GM19193 (cell line): ENCODE results near the gene CAMK2D.
A peak's percentile ranks its signal among the peaks of the same experiment; 100 is the strongest.

ENCODE experiments used
- POLR2A ChIP-seq: IDR thresholded peaks from 4 replicates; pipeline ENCODE4 v1.6.1; 2011; ENCODE audit not compliant: insufficient read depth, insufficient read length; ENCODE audit errors: extremely low read depth

The CAMK2D gene

DNA sequence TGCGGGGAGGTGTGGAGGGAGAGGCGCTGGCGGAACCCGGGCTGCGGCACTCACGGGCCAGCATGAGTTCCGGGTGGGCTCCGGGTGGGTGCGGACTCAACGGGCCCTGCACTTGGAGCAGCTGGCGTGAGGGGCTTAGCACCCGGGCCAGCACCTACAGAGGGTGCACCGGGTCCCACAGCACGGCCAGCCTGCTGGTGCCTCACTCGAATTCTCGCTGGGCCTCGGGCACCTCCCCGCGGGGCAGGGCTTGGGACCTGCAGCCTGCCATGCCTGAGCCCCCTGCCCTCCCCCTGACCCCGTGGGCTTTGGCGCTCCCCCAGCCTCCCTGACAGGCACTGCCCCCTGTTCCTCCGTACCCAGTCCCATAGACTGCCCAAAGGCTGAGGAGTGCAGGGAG is 10.8 kb upstream of the CAMK2D start:
- no peak for TF ChIP-seq POLR2A

- TF ChIP-seq POLR2A = no peak
Observed at GRCh38 chr4:113769744-113770143, 8.2 kb upstream of the CAMK2D start.

GRCh38 chr4:113768952-113769351 is 7.4 kb upstream of the CAMK2D start:
- TF ChIP-seq POLR2A = no peak

DNA sequence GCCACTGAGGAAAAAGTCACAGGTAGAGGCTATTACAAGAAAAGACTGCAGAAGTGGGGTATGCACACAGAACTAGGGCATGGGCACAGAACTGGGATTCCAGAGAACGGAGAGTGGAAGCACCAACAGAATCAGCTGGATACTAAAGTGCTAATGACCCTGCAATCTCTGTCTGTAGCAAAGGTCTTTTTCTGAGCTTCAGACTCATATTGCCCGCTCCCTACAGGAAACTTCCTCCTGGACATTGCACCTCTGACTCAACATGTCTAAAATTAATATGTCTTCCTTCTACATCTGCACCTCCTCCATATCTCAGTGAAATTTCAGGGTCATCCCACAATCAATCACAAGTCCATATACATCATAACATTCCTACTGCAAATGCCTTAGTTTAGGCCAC is 5.3 kb upstream of the CAMK2D start:
- TF ChIP-seq POLR2A = no peak

DNA sequence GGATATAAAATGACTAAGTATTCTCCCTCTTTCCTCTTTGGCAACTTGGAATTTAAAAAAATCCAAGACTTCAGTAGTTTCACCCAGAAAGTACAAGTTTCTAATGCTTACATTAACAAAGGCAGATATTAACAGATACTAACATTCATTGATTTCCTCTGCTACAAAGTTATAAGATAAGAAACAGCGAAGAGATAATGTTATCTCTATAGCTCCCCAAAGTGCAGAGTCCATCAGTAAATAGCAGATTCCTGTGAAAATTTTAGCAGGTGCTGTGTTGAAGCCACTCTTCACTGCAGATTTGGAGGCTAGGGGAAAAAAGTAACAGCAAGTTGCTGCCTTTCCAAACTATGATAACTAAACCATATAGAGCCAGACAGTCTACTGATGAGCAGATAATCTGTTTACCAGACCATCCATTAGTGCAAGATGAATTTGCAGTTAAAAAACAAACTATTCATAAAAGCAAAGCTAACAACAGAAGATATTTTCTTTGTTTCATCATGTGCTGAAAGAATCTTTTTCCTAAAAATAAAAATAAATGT is 3.3 kb upstream of the CAMK2D start:
- no peak for TF ChIP-seq POLR2A

GRCh38 chr4:113763029-113763285 is 1.4 kb upstream of the CAMK2D start:
- no peak for TF ChIP-seq POLR2A

GRCh38 chr4:113762186-113763028 is 869 bp upstream of the CAMK2D start:
- peak; percentile 84 for TF ChIP-seq POLR2A

- TF ChIP-seq POLR2A = peak; percentile 60
Observed at GRCh38 chr4:113760795-113761619, 531 bp downstream of the CAMK2D start.

- no peak for TF ChIP-seq POLR2A
Observed at GRCh38 chr4:113760094-113760794, 1.3 kb downstream of the CAMK2D start.

DNA sequence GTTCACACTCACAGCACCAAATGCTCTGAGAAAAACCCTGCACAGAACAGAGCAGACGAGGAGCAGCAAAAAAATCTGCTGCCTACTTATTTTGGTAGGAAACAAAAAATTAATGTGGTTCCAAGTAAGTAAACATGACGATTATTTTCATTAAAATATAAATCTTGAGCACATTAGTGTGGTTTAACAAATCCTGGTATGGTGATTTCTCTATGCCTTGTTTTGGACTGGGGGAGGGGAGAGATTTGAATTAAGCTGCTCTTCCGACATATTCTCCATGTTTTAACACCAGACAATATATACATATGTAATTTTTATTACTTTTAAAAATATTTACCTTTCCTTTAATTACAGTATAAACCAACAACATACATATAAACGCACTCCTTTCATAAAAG is 1.8 kb downstream of the CAMK2D start:
- no peak for TF ChIP-seq POLR2A

DNA sequence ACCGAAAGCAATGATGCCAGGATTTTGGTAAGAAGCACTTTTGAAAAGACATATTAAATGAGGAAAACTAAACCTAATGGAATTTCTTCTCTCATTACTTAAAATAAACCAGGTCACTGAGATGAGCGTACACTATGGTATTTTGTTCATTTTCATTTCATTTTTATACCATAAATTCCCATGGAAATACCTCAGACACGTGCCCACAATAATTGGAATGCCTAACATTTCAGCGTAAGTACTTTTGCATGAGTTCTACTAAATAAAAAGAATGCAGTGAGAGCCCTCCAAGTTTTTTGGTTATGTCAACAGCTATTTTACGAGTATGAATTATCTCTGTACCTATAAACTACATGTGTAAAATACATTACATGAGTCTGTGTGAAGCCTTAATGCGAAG is 3.2 kb downstream of the CAMK2D start:
- TF ChIP-seq POLR2A = no peak

DNA sequence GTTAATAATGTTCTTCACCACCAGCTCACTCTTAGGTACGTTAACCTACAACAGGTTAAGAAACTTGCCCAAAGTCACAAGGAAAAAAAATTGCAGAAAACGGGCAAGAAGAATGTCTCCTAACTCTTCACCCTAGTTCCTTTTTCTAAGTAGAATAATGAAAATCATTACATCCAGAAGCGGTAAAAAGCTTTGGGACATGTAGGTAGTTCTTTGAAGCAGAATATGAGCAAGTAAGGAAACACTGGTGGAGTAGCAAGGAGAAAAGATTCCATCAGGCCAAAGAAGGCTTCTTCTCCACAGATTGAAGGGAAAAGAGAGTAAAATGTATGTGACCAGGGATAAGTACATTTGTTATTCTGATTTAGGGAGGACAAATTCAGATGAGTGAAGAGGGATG is 4.1 kb downstream of the CAMK2D start:
- no peak for TF ChIP-seq POLR2A

DNA sequence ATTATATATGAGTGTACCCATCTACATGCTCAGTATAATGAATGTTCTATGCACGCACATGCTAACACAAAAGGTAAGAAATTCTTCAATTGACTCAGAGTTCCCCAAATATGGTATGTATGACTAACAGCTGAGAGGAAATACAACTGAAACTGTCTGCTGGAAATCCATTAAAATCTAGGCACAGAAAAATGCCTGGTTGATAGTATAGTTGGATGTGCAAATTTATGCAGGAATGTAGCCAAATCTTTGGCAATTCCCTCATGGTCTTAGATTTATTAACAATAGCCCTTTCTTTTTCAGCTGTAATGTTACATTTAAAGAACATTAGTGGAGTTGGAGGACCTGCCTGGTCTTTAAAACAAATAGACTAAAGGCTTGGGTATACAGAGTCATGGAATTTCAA is 5.5 kb downstream of the CAMK2D start:
- TF ChIP-seq POLR2A = no peak

GRCh38 chr4:113750734-113751133 is 10.8 kb downstream of the CAMK2D start:
- no peak for TF ChIP-seq POLR2A

GRCh38 chr4:113750296-113750695 is 11.2 kb downstream of the CAMK2D start:
- TF ChIP-seq POLR2A = no peak
